ENCODE results near the gene SPTBN4. TPM values are rescaled to one million over a fixed set of nuclear protein-coding genes. Genes with fewer than 3 reads are reported as not detected.
"Not testable (repeated sequence)": the region's sequence is repeated elsewhere in the genome, so short reads cannot be mapped to it uniquely, and the experiment has no call there.

Gene SPTBN4
- total RNA-seq, 2 donors from 2014 or later = 1.7 to 2.7 TPM

- intact Hi-C loops (cut with DNase I) = loop anchor here in 1 of 2 donors (10.0 kb wide), 1 partner anchor 56 kb away; no protein-coding TSS in a partner anchor
- DNase-seq (ENCODE audit: low spot score) = no peak
Measured at GRCh38 chr19:40590464-40591265, 123.9 kb downstream of the SPTBN4 start.

GRCh38 chr19:40591724-40592123 is 124.9 kb downstream of the SPTBN4 start:
- intact Hi-C loops (cut with DNase I) = loop anchor here in 1 of 2 donors (10.0 kb wide), 1 partner anchor 57 kb away; no protein-coding TSS in a partner anchor
- DNase-seq (ENCODE audit: low spot score) = not testable (repeated sequence)

- no peak for DNase-seq (ENCODE audit: low spot score)
- intact Hi-C loops (cut with DNase I) = loop anchor here in 1 of 2 donors (10.0 kb wide), 1 partner anchor 57 kb away; no protein-coding TSS in a partner anchor
Measured at GRCh38 chr19:40592170-40592569, 125.4 kb downstream of the SPTBN4 start.

GRCh38 chr19:40594255-40594654 is 127.5 kb downstream of the SPTBN4 start:
- intact Hi-C loops (cut with DNase I) = loop anchor here in 1 of 2 donors (10.0 kb wide), 1 partner anchor 59 kb away; no protein-coding TSS in a partner anchor

GRCh38 chr19:40594657-40595091 is 127.9 kb downstream of the SPTBN4 start:
- DNase-seq (ENCODE audit: low spot score) = no peak
- intact Hi-C loops (cut with DNase I) = loop anchor here (5.0 to 10.0 kb wide), 2 partner anchors 60 to 62 kb away; no protein-coding TSS in a partner anchor

More at GRCh38 chr19:40594255-40594654, 127.5 kb downstream of the SPTBN4 start:
- DNase-seq (ENCODE audit: low spot score) = no peak

GRCh38 chr19:40596608-40597328 is 130.0 kb downstream of the SPTBN4 start:
- intact Hi-C loops (cut with DNase I) = loop anchor here (5.0 to 10.0 kb wide), 2 partner anchors 62 to 64 kb away; no protein-coding TSS in a partner anchor
- DNase-seq (ENCODE audit: low spot score) = peak; percentile 89

- DNase-seq (ENCODE audit: low spot score) = peak; percentile 80
- intact Hi-C loops (cut with DNase I) = loop anchor here (5.0 to 10.0 kb wide), 2 partner anchors 63 to 65 kb away; no protein-coding TSS in a partner anchor
Measured at GRCh38 chr19:40597329-40597838, 130.6 kb downstream of the SPTBN4 start.

- peak; percentile 96 for DNase-seq (ENCODE audit: low spot score)
- intact Hi-C loops (cut with DNase I) = loop anchor here (5.0 to 10.0 kb wide), 2 partner anchors 64 to 66 kb away; no protein-coding TSS in a partner anchor
Measured at GRCh38 chr19:40598121-40598917, 131.5 kb downstream of the SPTBN4 start.

- intact Hi-C loops (cut with DNase I) = loop anchor here (5.0 to 10.0 kb wide), 2 partner anchors 64 to 67 kb away; no protein-coding TSS in a partner anchor
- DNase-seq (ENCODE audit: low spot score) = no peak
Measured at GRCh38 chr19:40598918-40599307, 132.1 kb downstream of the SPTBN4 start.

GRCh38 chr19:40599331-40599901 is 132.6 kb downstream of the SPTBN4 start:
- peak; percentile 77 for DNase-seq (ENCODE audit: low spot score)
- intact Hi-C loops (cut with DNase I) = loop anchor here (5.0 to 10.0 kb wide), 2 partner anchors 65 to 67 kb away; no protein-coding TSS in a partner anchor

- DNase-seq (ENCODE audit: low spot score) = peak; percentile 81
- intact Hi-C loops (cut with DNase I) = loop anchor here (5.0 to 10.0 kb wide), 2 partner anchors 65 to 68 kb away; no protein-coding TSS in a partner anchor
Measured at GRCh38 chr19:40599902-40600569, 133.2 kb downstream of the SPTBN4 start.

- DNase-seq (ENCODE audit: low spot score) = peak; percentile 74
- intact Hi-C loops (cut with DNase I) = no loop called here
Measured at GRCh38 chr19:40600570-40601133, 133.9 kb downstream of the SPTBN4 start.

- DNase-seq (ENCODE audit: low spot score) = peak; percentile 87
- intact Hi-C loops (cut with DNase I) = no loop called here
Measured at GRCh38 chr19:40601134-40601974, 134.6 kb downstream of the SPTBN4 start, which contains the start of gene LTBP4. Gene LTBP4, plus strand, starts transcription at chr19:40601369. Its CDS starts 19 bp downstream, at chr19:40601388.

GRCh38 chr19:40603071-40603388 is 136.2 kb downstream of the SPTBN4 start:
- no peak for DNase-seq (ENCODE audit: low spot score)
- intact Hi-C loops (cut with DNase I) = no loop called here

- intact Hi-C loops (cut with DNase I) = no loop called here
- DNase-seq (ENCODE audit: low spot score) = peak; percentile 99
Measured at GRCh38 chr19:40603389-40604170, 136.8 kb downstream of the SPTBN4 start.

Data from posterior vena cava (tissue), 2 donors.